Activated CD4-positive, alpha-beta memory T cell treated with anti-CD3 and anti-CD28 coated beads, Interleukin-2, amount 10 ng/mL, durations not matched to agents 7 days and 5 days (primary cell): ENCODE measurements around the gene COX18. TPM values are rescaled to one million over a fixed set of nuclear protein-coding genes. Genes with fewer than 3 reads are reported as not detected.

Experiments used
- CTCF ChIA-PET: fragments of 350-600 bp; sonication (Branson Sonifier 250); formaldehyde crosslinking; loops from one replicate; lab custom pipeline; 2021; ENCODE audit warnings: antibody characterized with exemption, inconsistent platforms; lab: Charles Lee
- POLR2A ChIA-PET: fragments of 350-600 bp; sonication (Branson Sonifier 250); formaldehyde crosslinking; loops from one replicate; lab custom pipeline; 2021; ENCODE audit warnings: antibody characterized with exemption; lab: Charles Lee
- DNase-seq: peaks from one replicate; pipeline ENCODE4 v3.0.0-alpha.2; 2020
- H3K27ac Mint-ChIP-seq: one replicate; pipeline ENCODE4 v1.8.0; 2021; ENCODE audit warnings: mild to moderate bottlenecking, mixed read lengths
- H3K27me3 Mint-ChIP-seq: one replicate; pipeline ENCODE4 v1.8.0; 2021; ENCODE audit warnings: mixed read lengths
- H3K36me3 Mint-ChIP-seq: one replicate; pipeline ENCODE4 v1.8.0; 2021; ENCODE audit warnings: low read depth, mixed read lengths
- H3K4me1 Mint-ChIP-seq: one replicate; pipeline ENCODE4 v1.8.0; 2021; ENCODE audit warnings: mixed read lengths
- H3K4me3 Mint-ChIP-seq: one replicate; pipeline ENCODE4 v1.8.0; 2021; ENCODE audit warnings: mild to moderate bottlenecking, mixed read lengths
- H3K9me3 Mint-ChIP-seq: one replicate; pipeline ENCODE4 v1.8.0; 2021; ENCODE audit warnings: mixed read lengths
- total RNA-seq, 2 experiments: library from RNA; stranded (reverse); gene quantifications; one replicate each; pipeline ENCODE4 v1.2.3, GENCODE V29; 2021

Gene COX18
- total RNA-seq, 2 experiments from 2014 or later, result 14.5 to 14.9 TPM

- Mint-ChIP-seq H3K27ac (no peak overlapping the region), H3K4me3 (no peak overlapping the region), H3K4me1 (no peaks in the 10 kb centered on the region), H3K9me3 (no peaks in the 10 kb centered on the region), H3K36me3 (no peaks in the 10 kb centered on the region), H3K27me3 (peaks cover 14% of the 10 kb centered on the region)
- DNase-seq, result no peak
- CTCF ChIA-PET, result no interaction called here
- POLR2A ChIA-PET, result no interaction called here
Measured at GRCh38 chr4:73006286-73006990, 63.1 kb downstream of the COX18 start.

- Mint-ChIP-seq H3K27ac (no peak overlapping the region), H3K9me3 (no peaks in the 10 kb centered on the region), H3K27me3 (peaks cover 14% of the 10 kb centered on the region), H3K4me3 (no peak overlapping the region), H3K4me1 (no peaks in the 10 kb centered on the region), H3K36me3 (no peaks in the 10 kb centered on the region)
- no peak for DNase-seq
- POLR2A ChIA-PET, result no interaction called here
- CTCF ChIA-PET, result no interaction called here
Measured at GRCh38 chr4:73005514-73005913, 64.0 kb downstream of the COX18 start.

Other genes with a start within 250 kb of the COX18 start
- 10 to 100 TPM; 45.8 to 46.6 TPM for gene ANKRD17, start 189.1 kb upstream of the COX18 start, total RNA-seq